ENCODE results near the gene INPP4A.

GRCh38 chr2:98504381-98505109, 59.9 kb downstream of the INPP4A start:
- TF ChIP-seq, protein P1, sequence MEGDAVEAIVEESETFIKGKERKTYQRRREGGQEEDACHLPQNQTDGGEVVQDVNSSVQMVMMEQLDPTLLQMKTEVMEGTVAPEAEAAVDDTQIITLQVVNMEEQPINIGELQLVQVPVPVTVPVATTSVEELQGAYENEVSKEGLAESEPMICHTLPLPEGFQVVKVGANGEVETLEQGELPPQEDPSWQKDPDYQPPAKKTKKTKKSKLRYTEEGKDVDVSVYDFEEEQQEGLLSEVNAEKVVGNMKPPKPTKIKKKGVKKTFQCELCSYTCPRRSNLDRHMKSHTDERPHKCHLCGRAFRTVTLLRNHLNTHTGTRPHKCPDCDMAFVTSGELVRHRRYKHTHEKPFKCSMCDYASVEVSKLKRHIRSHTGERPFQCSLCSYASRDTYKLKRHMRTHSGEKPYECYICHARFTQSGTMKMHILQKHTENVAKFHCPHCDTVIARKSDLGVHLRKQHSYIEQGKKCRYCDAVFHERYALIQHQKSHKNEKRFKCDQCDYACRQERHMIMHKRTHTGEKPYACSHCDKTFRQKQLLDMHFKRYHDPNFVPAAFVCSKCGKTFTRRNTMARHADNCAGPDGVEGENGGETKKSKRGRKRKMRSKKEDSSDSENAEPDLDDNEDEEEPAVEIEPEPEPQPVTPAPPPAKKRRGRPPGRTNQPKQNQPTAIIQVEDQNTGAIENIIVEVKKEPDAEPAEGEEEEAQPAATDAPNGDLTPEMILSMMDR (IDR thresholded peaks at IDR 0.05) = no peak
- TF ChIP-seq POLR2AphosphoS5 (IDR thresholded peaks at IDR 0.05) (no peak), POLR2A (IDR thresholded peaks at IDR 0.05) (no peak)
